HUES6 (cell line): Measurements from ENCODE around the gene ATAD3C.
"Not testable (repeated sequence)": the region's sequence is repeated elsewhere in the genome, so short reads cannot be mapped to it uniquely, and the experiment has no call there.

Experiments used
- H3K27ac ChIP-seq: 2 replicates; pipeline ENCODE4 v1.7.0; 2013; ENCODE audit warnings: low read depth, mild to moderate bottlenecking, low read length, inconsistent platforms
- H3K27me3 ChIP-seq: 2 replicates; pipeline ENCODE4 v1.6.1; 2013; ENCODE audit warnings: low read length; ENCODE audit not compliant: control insufficient read depth, insufficient read depth
- H3K36me3 ChIP-seq: 2 replicates; pipeline ENCODE4 v1.6.1; 2013; ENCODE audit warnings: low read length; ENCODE audit not compliant: control insufficient read depth, insufficient read depth
- H3K4me1 ChIP-seq: 2 replicates; pipeline ENCODE4 v1.6.1; 2013; ENCODE audit warnings: low read length; ENCODE audit not compliant: control insufficient read depth, insufficient read depth
- H3K4me3 ChIP-seq: 2 replicates; pipeline ENCODE4 v1.5.1; 2013; ENCODE audit warnings: low read depth, low read length
- H3K9ac ChIP-seq: one replicate; pipeline ENCODE4 v1.6.1; 2013; ENCODE audit warnings: mild to moderate bottlenecking, low read length
- H3K9me3 ChIP-seq: 2 replicates; pipeline ENCODE4 v1.6.1; 2013; ENCODE audit warnings: low read depth, low read length; ENCODE audit not compliant: control insufficient read depth, insufficient read depth

Gene ATAD3C

GRCh38 chr1:1427106-1427819 lies 22.2 kb upstream of the ATAD3C start:
- Histone ChIP-seq H3K4me1 (peaks cover 42% of the 10 kb centered on the region), H3K36me3 (no peaks in the 10 kb centered on the region), H3K27ac (no peak overlapping the region), H3K4me3 (peak overlapping the region; percentile 45), H3K9me3 (no peaks in the 10 kb centered on the region), H3K9ac (peak overlapping the region; percentile 10), H3K27me3 (no peaks in the 10 kb centered on the region)

DNA sequence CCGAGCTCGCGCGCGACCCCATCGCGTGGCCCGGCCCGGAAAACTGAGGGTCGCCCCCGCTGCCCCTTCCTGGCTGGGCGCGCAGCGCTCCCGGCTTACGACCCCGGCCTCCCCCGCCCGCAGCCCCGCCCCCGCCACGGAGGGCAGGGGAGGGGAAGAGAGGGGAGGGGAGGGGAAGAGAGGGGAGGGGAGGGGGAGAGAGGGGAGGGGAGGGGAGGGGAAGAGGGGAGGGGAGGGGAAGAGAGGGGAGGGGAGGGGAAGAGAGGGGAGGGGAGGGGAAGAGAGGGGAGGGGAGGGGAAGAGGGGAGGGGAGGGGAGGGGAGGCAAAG lies 21.7 kb upstream of the ATAD3C start:
- peak overlapping the region; percentile 10 for H3K9ac ChIP-seq
- no peak overlapping the region for H3K27ac ChIP-seq
- no peaks in the 10 kb centered on the region for H3K9me3 ChIP-seq
- H3K4me1 ChIP-seq, result peaks cover 42% of the 10 kb centered on the region
- H3K4me3 ChIP-seq, result peak overlapping the region; percentile 45
- no peaks in the 10 kb centered on the region for H3K27me3 ChIP-seq
- H3K36me3 ChIP-seq, result no peaks in the 10 kb centered on the region

- peaks cover 42% of the 10 kb centered on the region for H3K4me1 ChIP-seq
These were observed 21.3 kb upstream of the ATAD3C start for GRCh38 chr1:1428174-1428573.

GRCh38 chr1:1428967-1429366 lies 20.5 kb upstream of the ATAD3C start:
- not testable (repeated sequence) for H3K4me3 ChIP-seq, H3K9me3 ChIP-seq, H3K27me3 ChIP-seq, H3K36me3 ChIP-seq, H3K27ac ChIP-seq, H3K9ac ChIP-seq
- H3K4me1 ChIP-seq, result peaks cover 50% of the 10 kb centered on the region

More at GRCh38 chr1:1428174-1428573, 21.3 kb upstream of the ATAD3C start:
- H3K36me3 ChIP-seq, result no peaks in the 10 kb centered on the region
- no peak overlapping the region for H3K27ac ChIP-seq
- H3K4me3 ChIP-seq, result no peak overlapping the region
- H3K9ac ChIP-seq, result no peak overlapping the region
- H3K27me3 ChIP-seq, result no peaks in the 10 kb centered on the region
- no peaks in the 10 kb centered on the region for H3K9me3 ChIP-seq

DNA sequence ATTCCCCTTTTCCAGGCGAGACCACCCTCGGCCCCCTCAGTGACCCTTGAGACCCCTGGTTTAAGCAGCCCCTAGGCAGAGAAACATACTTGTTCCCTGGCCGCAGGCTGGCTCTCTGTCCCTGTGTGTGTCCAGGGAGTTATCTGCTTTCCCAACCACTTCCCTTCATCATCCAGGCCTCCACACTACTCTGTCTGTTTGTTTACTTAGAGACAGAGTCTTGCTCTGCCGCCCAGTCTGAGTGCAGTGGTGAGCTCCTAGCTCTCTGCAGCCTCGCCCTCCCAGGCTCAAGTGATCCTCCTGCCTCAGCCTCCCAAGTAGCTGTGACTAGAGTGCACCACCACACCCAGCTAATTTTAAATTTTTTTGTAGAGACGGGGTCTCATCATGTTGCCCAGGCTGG lies 19.8 kb upstream of the ATAD3C start:
- Histone ChIP-seq H3K9me3 (no peaks in the 10 kb centered on the region), H3K27me3 (no peaks in the 10 kb centered on the region), H3K36me3 (no peaks in the 10 kb centered on the region), H3K4me3 (no peak overlapping the region), H3K9ac (no peak overlapping the region), H3K27ac (no peak overlapping the region; the same call in 1 of the 2 replicates), H3K4me1 (peaks cover 55% of the 10 kb centered on the region)

GRCh38 chr1:1430114-1430982 lies 19.1 kb upstream of the ATAD3C start:
- H3K9ac ChIP-seq, result peak overlapping the region; percentile 48
- H3K9me3 ChIP-seq, result no peaks in the 10 kb centered on the region
- H3K36me3 ChIP-seq, result no peaks in the 10 kb centered on the region
- peak overlapping the region; percentile 6; the same call in 1 of the 2 replicates for H3K4me3 ChIP-seq
- no peaks in the 10 kb centered on the region for H3K27me3 ChIP-seq
- peaks cover 60% of the 10 kb centered on the region for H3K4me1 ChIP-seq
- H3K27ac ChIP-seq, result peak overlapping the region; percentile 78; the same call in 1 of the 2 replicates

- H3K9ac ChIP-seq, result peak overlapping the region; percentile 24
- H3K4me3 ChIP-seq, result no peak overlapping the region
- H3K4me1 ChIP-seq, result peaks cover 53% of the 10 kb centered on the region
- H3K36me3 ChIP-seq, result no peaks in the 10 kb centered on the region
- H3K9me3 ChIP-seq, result no peaks in the 10 kb centered on the region
- H3K27ac ChIP-seq, result peak overlapping the region; percentile 50; the same call in 1 of the 2 replicates
- H3K27me3 ChIP-seq, result peaks cover 3% of the 10 kb centered on the region; the same call in 1 of the 2 replicates
These were observed 18.3 kb upstream of the ATAD3C start for GRCh38 chr1:1430992-1431844.

DNA sequence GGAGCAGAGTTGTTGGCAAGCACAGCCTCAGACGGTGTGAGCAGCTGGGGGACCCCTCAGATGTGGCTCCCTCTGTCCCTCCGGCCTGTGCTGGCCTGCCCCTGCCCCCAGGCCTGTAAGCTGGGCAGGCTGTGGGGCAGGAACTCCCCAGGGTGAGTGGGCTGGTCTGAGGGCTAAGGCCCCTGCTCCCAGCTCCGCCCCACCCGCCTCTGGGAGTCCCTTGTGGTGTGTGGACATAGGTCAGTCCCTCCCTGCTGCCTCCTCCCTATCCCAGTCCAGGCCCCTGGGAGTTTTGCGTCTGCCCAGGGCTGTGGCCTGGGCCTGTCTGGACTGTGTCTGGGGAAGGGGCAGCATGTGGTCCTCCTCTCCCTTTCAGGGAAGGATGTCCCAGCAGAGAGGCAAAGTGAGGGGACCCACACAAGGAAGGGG lies 17.6 kb upstream of the ATAD3C start:
- Histone ChIP-seq H3K4me1 (peaks cover 53% of the 10 kb centered on the region), H3K9me3 (no peaks in the 10 kb centered on the region), H3K27ac (peak overlapping the region; percentile 50; the same call in 1 of the 2 replicates), H3K36me3 (no peaks in the 10 kb centered on the region), H3K4me3 (no peak overlapping the region), H3K9ac (peak overlapping the region; percentile 24), H3K27me3 (peaks cover 7% of the 10 kb centered on the region; the same call in 1 of the 2 replicates)

- H3K9ac ChIP-seq, result peak overlapping the region; percentile 87
- H3K27me3 ChIP-seq, result peaks cover 7% of the 10 kb centered on the region; the same call in 1 of the 2 replicates
- H3K36me3 ChIP-seq, result no peaks in the 10 kb centered on the region
- H3K4me3 ChIP-seq, result no peak overlapping the region
- no peaks in the 10 kb centered on the region for H3K9me3 ChIP-seq
- peaks cover 53% of the 10 kb centered on the region for H3K4me1 ChIP-seq
- peak overlapping the region; percentile 84; the same call in 1 of the 2 replicates for H3K27ac ChIP-seq
These were observed 17.1 kb upstream of the ATAD3C start for GRCh38 chr1:1432274-1432950.
